Gastroesophageal sphincter (tissue), 3 donors: ENCODE results near the gene VAV2.
"Not testable (repeated sequence)": the region's sequence is repeated elsewhere in the genome, so short reads cannot be mapped to it uniquely, and the experiment has no call there.

Experiments used
- POLR2A ChIP-seq, 2 donors: fragments of 450-650 bp; IDR thresholded peaks; one replicate each; pipeline ENCODE4 v1.6.1; 2017; ENCODE audit warnings: antibody characterized with exemption in 2 of 2, mild to moderate bottlenecking in 2 of 2, moderate library complexity in 1 of 2
- POLR2AphosphoS5 ChIP-seq: sonication (generic); formaldehyde crosslinking; IDR thresholded peaks from one replicate; pipeline ENCODE4 v1.6.1; 2017; ENCODE audit warnings: antibody characterized with exemption
- TF ChIP-seq, protein P1 (sequence below), 4 experiments: fragments of 200-600 bp in 2 of 4; fragments of 450-650 bp in 2 of 4; sonication (generic) in 1 of 4; IDR thresholded peaks; one replicate each; pipeline ENCODE4 v1.5.1; 2017 to 2019; ENCODE audit warnings: antibody characterized with exemption in 4 of 4, mild to moderate bottlenecking in 2 of 4, moderate library complexity in 2 of 4

DNA sequence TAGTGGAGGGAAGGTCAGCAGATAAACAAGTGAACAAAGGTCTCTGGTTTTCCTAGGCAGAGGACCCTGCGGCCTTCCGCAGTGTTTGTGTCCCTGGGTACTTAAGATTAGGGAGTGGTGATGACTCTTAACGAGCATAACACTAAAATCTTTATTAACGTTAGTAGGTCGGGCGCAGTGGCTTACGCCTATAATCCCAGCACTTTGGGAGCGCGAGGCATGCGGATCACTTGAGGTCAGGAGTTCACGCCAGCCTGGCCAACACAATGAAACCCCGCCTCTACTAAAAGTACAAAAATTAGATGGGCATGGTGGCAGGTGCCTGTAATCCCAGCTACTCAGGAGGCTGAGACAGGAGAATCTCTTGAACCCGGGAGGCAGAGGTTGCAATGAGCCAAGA, 96.1 kb downstream of the VAV2 start:
- not testable (repeated sequence) for TF ChIP-seq POLR2A (IDR thresholded peaks at IDR 0.05); POLR2AphosphoS5
- TF ChIP-seq, protein P1, sequence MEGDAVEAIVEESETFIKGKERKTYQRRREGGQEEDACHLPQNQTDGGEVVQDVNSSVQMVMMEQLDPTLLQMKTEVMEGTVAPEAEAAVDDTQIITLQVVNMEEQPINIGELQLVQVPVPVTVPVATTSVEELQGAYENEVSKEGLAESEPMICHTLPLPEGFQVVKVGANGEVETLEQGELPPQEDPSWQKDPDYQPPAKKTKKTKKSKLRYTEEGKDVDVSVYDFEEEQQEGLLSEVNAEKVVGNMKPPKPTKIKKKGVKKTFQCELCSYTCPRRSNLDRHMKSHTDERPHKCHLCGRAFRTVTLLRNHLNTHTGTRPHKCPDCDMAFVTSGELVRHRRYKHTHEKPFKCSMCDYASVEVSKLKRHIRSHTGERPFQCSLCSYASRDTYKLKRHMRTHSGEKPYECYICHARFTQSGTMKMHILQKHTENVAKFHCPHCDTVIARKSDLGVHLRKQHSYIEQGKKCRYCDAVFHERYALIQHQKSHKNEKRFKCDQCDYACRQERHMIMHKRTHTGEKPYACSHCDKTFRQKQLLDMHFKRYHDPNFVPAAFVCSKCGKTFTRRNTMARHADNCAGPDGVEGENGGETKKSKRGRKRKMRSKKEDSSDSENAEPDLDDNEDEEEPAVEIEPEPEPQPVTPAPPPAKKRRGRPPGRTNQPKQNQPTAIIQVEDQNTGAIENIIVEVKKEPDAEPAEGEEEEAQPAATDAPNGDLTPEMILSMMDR (IDR thresholded peaks at IDR 0.05): not testable (repeated sequence)
